Epidermal melanocyte (primary cell): Measurements from ENCODE around the gene HBG2.
"Not testable (repeated sequence)": the region's sequence is repeated elsewhere in the genome, so short reads cannot be mapped to it uniquely, and the experiment has no call there.

Experiments
- DNase-seq: peaks from one replicate; pipeline ENCODE4 v3.0.0; 2011; ENCODE audit warnings: low spot score; ENCODE audit not compliant: insufficient read length

Gene HBG2

DNA sequence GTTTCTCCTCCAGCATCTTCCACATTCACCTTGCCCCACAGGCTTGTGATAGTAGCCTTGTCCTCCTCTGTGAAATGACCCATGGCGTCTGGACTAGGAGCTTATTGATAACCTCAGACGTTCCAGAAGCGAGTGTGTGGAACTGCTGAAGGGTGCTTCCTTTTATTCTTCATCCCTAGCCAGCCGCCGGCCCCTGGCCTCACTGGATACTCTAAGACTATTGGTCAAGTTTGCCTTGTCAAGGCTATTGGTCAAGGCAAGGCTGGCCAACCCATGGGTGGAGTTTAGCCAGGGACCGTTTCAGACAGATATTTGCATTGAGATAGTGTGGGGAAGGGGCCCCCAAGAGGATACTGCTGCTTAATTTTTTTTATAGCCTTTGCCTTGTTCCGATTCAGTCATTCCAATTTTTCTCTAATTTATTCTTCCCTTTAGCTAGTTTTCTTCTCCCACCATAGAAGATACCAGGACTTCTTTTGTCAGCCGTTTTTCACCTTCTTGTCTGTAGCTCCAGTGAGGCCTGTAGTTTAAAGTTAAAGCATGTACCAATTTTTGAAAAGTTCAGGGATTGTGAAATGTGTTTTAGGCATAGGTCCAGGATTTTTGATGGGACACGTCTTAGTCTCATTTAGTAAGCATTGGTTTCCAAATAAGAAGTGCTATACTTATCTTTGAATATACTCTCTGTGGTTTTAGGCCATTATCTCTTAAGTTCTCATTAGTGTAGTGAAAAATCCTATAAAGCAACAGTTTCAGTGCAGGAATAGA lies at the start of gene HBG2:
Gene HBG2 (minus strand): TSS at position 136 of the 768 bp plus-strand sequence. CDS start 53 bp downstream, at position 83.
- DNase-seq, result not testable (repeated sequence)

DNA sequence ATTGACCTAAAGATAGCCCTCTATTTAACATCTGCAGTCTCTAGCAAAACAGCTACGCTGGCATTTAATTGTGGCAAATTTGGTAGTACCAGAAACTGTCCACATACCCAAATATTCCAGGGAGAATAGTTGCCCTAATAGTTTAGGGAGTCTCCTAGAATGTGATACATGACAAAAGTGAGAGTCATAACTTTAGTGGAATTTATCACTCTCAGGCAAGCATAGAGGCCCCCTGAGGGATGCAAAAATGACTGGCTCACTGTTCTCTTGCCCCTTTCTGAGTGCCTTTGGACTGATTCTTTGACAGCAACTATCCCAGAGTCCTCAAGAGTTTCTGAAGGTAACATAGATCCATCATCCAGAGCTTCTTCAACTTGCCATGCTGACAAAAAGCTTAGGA lies 49.5 kb upstream of the HBG2 start:
- no peak for DNase-seq

DNA sequence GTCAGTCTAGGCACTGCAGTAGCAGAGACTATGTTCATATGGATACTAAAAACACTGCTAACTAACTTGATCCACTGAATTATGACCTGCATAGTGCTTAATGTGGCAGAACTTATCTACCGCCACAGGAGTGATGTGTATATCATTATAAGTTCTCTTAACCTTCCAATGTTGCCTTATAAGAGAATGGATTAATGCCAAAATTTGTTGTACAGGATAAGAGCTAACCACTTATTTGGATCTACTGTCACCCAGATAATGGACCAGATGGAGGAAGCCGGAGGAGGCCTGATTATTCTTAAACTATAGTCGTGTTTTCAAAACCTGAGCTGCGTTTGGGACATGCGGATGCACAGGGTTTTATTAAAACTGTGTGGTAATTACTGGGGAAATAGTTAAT lies 49.0 kb upstream of the HBG2 start:
- no peak for DNase-seq

DNA sequence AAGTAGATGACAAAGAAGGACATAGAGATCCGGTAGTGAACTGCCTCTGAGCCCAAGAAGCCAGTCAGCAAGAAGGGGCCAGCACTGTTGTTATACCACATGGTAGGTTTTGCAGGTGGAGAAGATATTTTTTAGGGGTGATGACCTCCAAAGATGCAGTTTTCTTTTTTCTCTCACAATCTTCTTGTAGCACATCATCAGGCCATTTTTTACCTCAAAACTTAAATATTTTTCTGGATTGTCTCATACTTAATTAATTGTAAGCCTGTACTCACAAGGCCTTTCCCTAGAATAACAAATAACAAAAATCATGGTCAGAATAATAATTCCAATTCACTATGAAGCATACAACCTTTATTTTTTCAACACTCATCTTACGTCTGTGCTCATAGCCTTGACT lies 47.3 kb upstream of the HBG2 start, which contains the start of gene OR51B4:
Gene OR51B4 (minus strand): TSS at position 101 of the 400 bp plus-strand sequence. CDS start 0 bp downstream, at position 101.
- no peak for DNase-seq

DNA sequence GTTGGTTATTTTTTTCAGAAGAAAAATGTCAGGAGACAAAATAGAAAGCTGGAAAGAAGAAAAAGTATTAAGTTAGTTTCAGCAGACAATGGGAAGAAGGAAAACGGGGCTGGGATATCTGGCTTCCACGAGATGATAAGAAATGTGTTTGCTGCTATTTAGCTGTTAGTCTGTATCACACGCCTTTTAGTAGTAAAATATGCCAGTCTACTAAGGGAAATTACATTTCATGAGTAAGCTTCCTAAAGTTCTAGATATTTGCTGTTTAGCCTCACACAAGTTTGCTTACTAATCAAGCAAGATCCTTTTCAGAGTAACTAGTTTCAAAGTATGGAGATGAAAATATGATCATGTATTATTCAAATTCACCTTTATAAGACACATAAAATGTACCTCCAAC lies 45.7 kb upstream of the HBG2 start:
- DNase-seq, result no peak

DNA sequence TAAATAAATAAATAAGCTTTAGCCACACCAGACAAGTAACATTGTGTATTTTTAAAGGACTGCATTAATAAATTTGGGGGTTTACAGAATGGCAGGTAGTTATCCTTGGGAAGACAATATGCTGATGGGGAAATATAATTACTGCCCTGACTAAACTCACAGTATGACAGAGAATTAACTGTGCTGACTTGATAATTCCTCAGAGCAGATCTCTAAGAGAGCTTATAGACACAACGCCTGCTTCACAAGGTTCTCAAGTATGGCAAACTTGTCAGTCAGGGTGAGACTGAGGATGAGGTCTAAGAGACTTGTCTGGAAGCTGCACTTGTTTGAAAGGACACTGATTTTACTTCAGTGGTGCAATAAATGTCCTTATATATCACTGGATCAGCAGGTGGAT lies 43.9 kb upstream of the HBG2 start:
- no peak for DNase-seq

DNA sequence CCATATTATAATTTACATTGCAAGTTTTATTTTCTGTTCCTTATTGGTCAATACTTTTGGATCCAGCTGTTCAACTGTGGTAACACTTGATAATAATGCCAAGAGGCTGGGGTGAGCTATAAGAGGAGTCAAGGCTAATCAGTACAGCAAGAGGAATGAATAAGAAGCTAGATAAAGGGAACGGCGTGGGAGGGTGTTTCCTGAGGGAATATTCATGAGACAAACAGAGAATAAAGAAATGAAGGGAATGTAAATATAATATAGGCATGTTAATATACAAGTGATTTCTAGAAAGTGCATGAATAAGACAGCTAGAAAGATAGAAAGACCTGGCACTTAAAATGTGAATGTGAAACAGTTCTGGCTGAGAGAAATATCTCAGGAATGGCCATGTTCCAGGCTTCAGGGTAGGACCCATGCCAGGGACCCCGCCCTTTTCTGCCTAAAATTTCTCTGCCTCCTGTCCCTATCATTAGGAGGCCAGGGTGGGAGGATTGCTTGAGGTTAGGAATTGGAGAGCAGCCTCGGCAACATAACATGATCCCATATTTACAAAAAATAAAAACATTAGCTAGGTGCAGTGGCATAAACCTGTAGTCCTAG lies 43.2 kb upstream of the HBG2 start:
- no peak for DNase-seq

DNA sequence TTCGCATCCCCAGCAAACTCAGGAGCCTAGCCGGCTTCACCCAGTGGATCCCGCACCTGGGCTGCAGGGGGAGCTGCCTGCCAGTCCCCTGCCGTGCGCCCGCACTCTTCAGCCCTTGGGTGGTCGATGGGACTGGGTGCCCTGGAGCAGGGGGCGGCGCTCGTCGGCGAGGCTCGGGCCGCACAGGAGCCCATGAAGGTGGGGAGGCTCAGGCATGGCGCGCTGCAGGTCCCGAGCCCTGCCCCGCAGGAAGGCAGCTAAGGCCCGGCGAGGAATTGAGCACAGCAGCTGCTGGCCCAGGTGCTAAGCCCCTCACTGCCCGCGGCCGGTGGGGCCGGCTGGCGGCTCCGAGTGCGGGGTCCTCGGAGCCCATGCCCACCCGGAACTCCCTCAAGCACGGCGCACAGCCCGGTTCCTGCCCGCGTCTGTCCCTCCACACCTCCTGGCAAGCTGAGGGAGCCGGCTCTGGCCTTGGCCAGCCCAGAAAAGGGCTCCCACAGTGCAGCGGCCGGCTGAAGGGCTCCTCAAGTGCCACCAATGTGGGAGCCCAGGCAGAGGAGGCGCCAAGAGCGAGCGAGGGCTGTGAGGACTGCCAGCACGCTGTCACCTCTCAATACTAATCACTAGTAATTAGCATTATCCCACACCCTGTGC lies 39.9 kb upstream of the HBG2 start:
- not testable (repeated sequence) for DNase-seq

DNA sequence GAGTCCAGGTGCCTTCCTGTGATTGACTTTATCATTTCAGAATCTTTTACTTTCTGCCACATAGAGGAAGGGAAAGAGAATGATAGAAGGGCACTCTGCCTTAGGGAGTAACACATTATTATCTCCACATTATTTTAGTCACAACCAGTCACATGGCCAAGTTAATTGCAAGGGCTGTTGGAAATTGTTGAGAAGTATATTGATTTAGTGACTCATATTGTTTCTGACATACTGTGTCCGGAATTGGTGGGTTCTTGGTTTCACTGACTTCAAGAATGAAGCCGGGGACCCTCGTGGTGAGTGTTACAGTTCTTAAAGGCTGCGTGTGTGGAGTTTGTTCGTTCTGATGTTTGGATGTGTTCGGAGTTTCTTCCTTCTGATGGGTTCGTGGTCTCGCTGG lies 38.4 kb upstream of the HBG2 start:
- no peak for DNase-seq

DNA sequence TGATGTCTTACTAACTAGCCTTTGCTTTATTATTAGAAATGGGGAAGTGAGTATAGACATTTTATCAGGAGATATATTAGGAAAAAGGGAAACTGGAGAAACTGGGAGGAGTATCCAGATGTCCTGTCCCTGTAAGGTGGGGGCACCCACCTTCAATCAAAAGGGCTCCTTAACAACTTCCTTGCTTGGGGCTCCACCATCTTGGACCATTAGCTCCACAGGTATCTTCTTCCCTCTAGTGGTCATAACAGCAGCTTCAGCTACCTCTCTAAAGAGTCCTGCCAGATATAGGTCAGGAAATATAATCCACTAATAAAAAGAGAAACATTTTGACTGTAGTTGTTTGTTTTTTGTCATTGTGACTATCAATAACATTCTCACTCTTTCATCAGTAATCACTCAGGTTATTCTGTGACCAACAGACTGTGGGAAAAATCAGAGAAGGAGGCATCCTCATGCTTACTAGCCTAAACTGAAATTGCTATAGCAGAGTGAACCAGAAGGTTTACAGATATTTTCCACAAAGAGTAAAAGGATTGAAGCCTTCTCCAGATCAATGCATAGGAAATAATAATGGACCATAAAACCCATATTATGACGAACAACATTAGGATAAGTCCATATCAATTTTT lies 36.7 kb upstream of the HBG2 start:
- DNase-seq, result no peak

DNA sequence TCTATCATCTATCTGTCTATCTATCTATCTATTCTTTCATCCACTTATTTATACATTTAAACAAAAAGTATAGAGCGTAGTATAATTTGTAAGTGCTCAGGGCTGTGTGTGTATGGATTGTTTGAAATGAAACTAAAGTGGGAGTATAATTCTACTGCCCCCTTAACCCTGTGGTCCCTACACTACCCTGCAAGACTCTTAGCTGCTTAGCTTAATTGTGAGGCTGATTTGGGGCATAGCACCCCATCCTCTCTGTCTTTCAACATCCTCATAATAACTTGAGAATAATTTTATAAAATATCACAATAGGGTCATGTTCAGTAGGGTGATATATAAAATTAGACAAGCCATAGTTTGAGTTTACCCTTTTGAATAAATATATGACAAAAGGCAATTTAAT lies 35.5 kb upstream of the HBG2 start:
- DNase-seq, result no peak

DNA sequence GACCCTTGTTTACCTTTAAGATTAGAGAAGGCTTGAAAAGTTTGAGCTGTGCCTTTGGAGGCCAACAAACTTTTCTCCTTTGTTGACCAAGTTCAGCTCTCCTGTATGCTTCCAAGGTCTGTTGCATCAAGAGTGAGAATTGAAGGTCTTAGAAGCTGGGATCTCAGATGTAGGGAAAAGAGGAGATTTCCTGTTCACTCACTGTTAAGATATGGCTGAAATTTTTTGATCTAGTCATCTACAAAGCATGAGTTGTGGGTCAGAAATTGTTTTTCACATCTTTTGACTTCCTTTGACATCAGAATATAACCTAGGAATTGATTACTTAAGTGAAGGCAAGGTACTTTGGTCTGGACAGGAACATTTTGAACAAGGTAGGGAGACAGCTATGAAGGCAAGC lies 35.1 kb upstream of the HBG2 start:
- no peak for DNase-seq

DNA sequence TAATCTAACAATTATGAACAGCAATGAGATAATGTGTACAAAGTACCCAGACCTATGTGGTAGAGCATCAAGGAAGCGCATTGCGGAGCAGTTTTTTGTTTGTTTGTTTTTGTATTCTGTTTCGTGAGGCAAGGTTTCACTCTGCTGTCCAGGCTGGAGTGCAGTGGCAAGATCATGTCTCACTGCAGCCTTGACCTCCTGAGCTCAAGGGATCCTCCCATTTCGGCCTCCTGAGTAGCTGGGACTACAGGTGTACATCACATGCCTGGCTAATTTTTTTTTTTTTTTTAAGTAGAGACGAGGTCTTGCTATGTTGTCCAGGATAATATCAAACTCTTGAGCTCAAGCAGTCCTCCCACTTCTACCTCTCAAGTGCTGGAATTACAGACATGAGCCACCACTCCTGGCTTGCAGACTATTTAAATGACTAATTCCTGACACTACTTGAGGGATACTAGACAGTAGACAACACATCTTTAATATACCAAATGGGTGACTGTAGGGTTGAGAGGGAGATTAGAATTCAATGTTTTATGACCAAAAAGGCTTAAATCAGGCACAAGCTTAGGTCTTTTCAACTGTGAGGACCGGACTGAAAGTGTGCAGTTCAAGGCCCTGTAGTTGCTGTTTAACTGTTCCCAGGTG lies 34.4 kb upstream of the HBG2 start:
- DNase-seq, result no peak

DNA sequence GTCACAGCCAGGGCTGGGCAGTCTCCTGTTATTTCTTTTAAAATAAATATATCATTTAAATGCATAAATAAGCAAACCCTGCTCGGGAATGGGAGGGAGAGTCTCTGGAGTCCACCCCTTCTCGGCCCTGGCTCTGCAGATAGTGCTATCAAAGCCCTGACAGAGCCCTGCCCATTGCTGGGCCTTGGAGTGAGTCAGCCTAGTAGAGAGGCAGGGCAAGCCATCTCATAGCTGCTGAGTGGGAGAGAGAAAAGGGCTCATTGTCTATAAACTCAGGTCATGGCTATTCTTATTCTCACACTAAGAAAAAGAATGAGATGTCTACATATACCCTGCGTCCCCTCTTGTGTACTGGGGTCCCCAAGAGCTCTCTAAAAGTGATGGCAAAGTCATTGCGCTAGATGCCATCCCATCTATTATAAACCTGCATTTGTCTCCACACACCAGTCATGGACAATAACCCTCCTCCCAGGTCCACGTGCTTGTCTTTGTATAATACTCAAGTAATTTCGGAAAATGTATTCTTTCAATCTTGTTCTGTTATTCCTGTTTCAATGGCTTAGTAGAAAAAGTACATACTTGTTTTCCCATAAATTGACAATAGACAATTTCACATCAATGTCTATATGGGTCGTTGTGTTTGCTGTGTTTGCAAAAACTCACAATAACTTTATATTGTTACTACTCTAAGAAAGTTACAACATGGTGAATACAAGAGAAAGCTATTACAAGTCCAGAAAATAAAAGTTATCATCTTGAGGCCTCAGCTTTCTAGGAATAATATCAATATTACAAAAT lies 33.7 kb upstream of the HBG2 start:
- DNase-seq, result no peak

DNA sequence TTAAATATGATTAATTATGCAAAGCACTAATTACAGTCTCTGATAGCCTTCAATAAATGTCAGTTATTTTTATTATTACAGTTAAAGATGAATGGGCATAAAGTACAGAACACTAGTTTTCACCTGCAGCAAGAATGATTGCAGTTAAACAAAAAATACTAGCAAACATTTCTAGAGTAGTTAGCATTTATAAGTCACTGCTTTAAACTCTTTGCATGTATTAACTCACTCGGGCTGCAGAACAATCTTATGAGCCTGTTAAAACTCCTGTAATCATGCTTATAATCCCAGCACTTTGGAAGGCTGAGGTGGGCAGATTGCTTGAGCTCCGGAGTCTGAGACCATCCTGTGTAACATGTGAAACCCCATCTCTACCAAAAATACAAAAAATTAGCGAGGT lies 32.3 kb upstream of the HBG2 start:
- no peak for DNase-seq

DNA sequence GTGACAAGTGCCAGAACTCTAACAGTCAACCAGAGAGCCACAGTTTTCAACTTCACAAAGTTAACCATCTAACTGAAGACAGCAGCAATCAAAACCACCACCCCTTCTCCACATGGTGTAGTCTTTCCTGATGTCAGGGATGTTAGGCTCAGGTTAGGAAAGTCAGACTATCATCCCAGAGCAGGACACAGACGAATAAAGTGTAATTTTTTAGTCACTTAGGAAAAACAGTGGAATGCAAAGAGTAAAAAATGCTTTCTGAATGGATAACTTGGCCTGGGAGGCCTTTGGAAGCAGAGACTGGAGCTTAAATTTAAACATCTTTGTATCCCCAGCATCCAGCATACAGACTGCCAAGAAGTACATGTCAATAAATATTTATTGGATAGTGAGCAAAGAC lies 31.8 kb upstream of the HBG2 start:
- no peak for DNase-seq

DNA sequence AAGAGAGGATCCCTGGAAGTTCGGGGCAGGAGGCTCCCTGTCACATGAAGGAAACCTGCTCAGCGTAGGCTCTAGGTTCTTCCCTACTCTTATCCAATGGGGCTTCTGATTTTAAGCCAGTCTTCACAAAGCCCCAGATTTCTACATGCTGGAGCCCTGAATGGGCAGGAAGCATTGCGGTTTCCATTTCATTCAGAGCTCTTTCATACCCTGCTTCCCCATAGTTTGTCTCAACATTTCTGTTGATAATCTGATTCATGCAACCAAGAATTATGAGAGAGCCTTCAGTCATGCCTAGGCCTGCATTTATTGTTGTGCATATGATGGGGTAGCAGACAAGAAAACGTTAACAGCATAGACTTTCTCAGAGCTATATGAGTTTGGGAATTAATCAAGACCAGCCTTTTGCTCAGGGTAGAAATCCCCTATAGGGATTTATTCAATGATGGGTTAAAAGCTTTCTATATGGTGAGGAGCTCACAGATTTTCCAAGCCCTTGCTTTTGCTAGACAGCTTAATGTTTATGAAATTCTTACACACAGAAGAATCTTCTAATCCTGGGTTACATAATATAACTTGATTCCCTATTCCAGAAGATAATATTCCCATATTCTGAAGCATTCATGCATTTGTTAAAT lies 31.2 kb upstream of the HBG2 start:
- no peak for DNase-seq

DNA sequence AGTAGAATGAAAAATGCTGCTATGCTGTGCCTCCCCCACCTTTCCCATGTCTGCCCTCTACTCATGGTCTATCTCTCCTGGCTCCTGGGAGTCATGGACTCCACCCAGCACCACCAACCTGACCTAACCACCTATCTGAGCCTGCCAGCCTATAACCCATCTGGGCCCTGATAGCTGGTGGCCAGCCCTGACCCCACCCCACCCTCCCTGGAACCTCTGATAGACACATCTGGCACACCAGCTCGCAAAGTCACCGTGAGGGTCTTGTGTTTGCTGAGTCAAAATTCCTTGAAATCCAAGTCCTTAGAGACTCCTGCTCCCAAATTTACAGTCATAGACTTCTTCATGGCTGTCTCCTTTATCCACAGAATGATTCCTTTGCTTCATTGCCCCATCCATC lies 30.1 kb upstream of the HBG2 start:
- no peak for DNase-seq

DNA sequence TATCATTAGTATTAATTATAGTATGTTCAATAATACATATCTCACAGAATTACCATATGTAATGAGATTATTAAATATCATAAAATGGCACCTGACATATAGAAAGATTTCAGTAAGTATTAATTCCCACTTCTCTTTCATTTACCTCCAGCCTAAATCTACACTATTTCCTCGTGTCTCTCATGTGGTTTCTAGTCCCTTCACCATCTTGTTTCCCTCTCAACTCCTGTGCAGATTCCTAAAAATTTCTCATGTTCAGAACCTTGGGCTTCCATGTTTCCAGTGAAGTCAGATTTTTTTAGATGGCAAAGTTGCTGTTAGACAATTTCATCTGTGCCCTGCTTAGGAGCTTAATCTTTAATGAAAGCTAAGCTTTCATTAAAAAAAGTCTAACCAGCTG lies 29.3 kb upstream of the HBG2 start:
- no peak for DNase-seq

DNA sequence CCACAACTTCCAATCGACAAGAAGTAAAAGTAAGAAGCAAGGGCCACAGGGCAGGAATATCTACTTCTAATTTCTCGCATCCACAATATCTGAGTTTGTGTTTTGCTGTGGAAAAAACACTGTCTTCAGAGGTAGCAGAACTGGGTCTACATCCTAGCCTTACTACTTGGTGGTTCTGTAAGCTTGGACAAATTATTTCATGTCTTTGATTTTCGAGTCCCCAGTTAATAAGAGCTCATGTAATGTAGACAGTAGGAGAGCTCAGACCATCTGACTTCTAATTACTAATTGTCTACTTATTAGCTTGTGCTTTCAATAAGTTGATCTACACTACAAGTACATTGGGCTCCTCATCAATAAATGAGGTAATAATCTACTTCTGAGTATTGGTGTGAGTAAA lies 28.5 kb upstream of the HBG2 start:
- no peak for DNase-seq
